Chondrocyte (in vitro differentiated cells): ENCODE results near the gene PRKCA. TPM values are rescaled to one million over a fixed set of nuclear protein-coding genes. Genes with fewer than 3 reads are reported as not detected.

Experiments used
- DNase-seq: peaks from one replicate; pipeline ENCODE4 v3.0.0; 2021; ENCODE audit warnings: mixed read lengths, low spot score
- H3K27ac Mint-ChIP-seq: one replicate; pipeline ENCODE4 v1.8.0; 2021; ENCODE audit warnings: mild to moderate bottlenecking, moderate library complexity, mixed read lengths; ENCODE audit not compliant: unreplicated experiment
- H3K27me3 Mint-ChIP-seq: 2 replicates; pipeline ENCODE4 v1.8.0; 2021; ENCODE audit warnings: low read depth, mixed read lengths
- H3K36me3 Mint-ChIP-seq: 2 replicates; pipeline ENCODE4 v1.8.0; 2021; ENCODE audit warnings: low read depth, mixed read lengths
- H3K4me1 Mint-ChIP-seq: 2 replicates; pipeline ENCODE4 v1.8.0; 2021; ENCODE audit warnings: low read depth, mild to moderate bottlenecking, mixed read lengths
- H3K4me3 Mint-ChIP-seq: one replicate; pipeline ENCODE4 v1.8.0; 2021; ENCODE audit warnings: mild to moderate bottlenecking, moderate library complexity, mixed read lengths; ENCODE audit not compliant: unreplicated experiment
- H3K9me3 Mint-ChIP-seq: 2 replicates; pipeline ENCODE4 v1.8.0; 2021; ENCODE audit warnings: low read depth, mixed read lengths
- CTCF ChIP-seq: fragments of 200-600 bp; sonication (generic); IDR thresholded peaks from 2 replicates; pipeline ENCODE4 v1.5.0; 2021; ENCODE audit warnings: antibody characterized with exemption, mild to moderate bottlenecking, moderate library complexity
- total RNA-seq: library from RNA; stranded (reverse); gene quantifications from 3 replicates; pipeline ENCODE4 v1.2.1, GENCODE V29; 2021

Gene PRKCA
- total RNA-seq, 1 donor from 2014 or later = 51.5 TPM

- no peaks in the 10 kb centered on the region for H3K36me3 Mint-ChIP-seq
- H3K27me3 Mint-ChIP-seq = no peaks in the 10 kb centered on the region
- no peak overlapping the region for H3K27ac Mint-ChIP-seq
- no peak for TF ChIP-seq CTCF
- DNase-seq = no peak
- no peaks in the 10 kb centered on the region for H3K9me3 Mint-ChIP-seq
- H3K4me3 Mint-ChIP-seq = no peak overlapping the region
- peaks cover 26% of the 10 kb centered on the region for H3K4me1 Mint-ChIP-seq
Observed at GRCh38 chr17:66491213-66491612, 188.8 kb downstream of the PRKCA start.

GRCh38 chr17:66491665-66492064 is 189.3 kb downstream of the PRKCA start:
- Mint-ChIP-seq H3K4me1 (peaks cover 26% of the 10 kb centered on the region), H3K36me3 (no peaks in the 10 kb centered on the region), H3K9me3 (no peaks in the 10 kb centered on the region), H3K27ac (no peak overlapping the region), H3K27me3 (no peaks in the 10 kb centered on the region), H3K4me3 (no peak overlapping the region)
- no peak for TF ChIP-seq CTCF
- DNase-seq = no peak

- Mint-ChIP-seq H3K4me1 (peaks cover 26% of the 10 kb centered on the region), H3K36me3 (no peaks in the 10 kb centered on the region), H3K27me3 (no peaks in the 10 kb centered on the region), H3K27ac (no peak overlapping the region), H3K4me3 (no peak overlapping the region), H3K9me3 (no peaks in the 10 kb centered on the region)
- no peak for DNase-seq
- no peak for TF ChIP-seq CTCF
Observed at GRCh38 chr17:66492080-66492479, 189.7 kb downstream of the PRKCA start.

GRCh38 chr17:66492561-66493005 is 190.2 kb downstream of the PRKCA start:
- DNase-seq = no peak
- Mint-ChIP-seq H3K4me1 (peaks cover 26% of the 10 kb centered on the region), H3K9me3 (no peaks in the 10 kb centered on the region), H3K36me3 (no peaks in the 10 kb centered on the region), H3K27me3 (no peaks in the 10 kb centered on the region), H3K4me3 (no peak overlapping the region), H3K27ac (no peak overlapping the region)
- TF ChIP-seq CTCF = no peak

GRCh38 chr17:66493283-66494019 is 191.0 kb downstream of the PRKCA start:
- peaks cover 30% of the 10 kb centered on the region for H3K4me1 Mint-ChIP-seq
- DNase-seq = no peak
- TF ChIP-seq CTCF = no peak
- no peaks in the 10 kb centered on the region for H3K36me3 Mint-ChIP-seq
- H3K9me3 Mint-ChIP-seq = no peaks in the 10 kb centered on the region
- H3K27ac Mint-ChIP-seq = peak overlapping the region; percentile 57
- no peak overlapping the region for H3K4me3 Mint-ChIP-seq
- no peaks in the 10 kb centered on the region for H3K27me3 Mint-ChIP-seq
